Epidermal melanocyte (primary cell): ENCODE measurements around the gene USH1G.

Source experiments
- DNase-seq: peaks from one replicate; pipeline ENCODE4 v3.0.0; 2011; ENCODE audit warnings: low spot score; ENCODE audit not compliant: insufficient read length

Gene USH1G

DNA sequence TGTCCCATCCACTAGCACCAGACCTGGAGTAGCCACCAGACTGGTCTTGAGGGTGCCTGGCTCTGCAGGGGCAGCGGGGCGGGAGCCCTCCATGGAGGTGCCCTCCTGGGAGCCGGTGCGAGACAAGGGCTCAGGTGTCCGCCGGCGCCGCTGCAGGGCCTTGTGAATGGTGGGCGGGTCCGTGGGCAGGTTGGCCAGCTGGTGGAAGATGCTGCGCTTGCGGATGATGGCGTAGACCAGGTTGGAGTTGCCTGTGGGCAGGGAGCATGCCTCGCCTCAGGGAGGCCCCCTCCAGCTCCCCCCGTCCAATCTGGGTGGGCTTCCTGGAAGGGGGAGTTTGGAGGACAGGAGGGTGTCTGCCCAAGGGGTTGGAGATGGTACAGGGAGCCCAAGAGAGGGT, 31.1 kb upstream of the USH1G start:
- no peak for DNase-seq

DNA sequence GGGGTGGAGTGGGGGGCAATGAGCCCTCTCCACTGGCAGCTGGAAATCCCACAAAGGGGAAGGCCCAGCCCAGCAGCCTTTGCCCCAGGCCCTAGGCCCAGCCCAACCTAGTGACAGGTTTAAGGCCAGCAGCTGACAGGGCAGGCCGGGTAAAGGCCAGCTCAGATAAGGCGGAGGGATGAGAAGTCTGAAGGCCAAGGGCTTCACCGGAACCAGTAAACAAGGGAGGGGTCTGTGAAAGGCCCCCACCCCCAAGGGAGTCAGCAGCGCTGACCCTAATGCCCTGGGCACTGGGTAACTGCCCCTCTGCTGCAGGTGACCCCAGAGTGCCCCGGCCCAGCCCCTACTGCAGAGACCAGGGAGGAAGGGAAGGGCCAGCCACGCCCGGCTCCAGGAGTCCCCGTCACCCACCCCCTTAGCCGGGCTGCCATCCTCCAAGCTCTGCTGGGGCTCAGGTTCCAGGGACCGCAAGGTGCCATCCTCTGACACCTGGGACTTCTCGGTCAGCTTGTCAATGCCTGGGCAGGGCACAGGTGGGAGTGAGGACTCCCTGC, 30.2 kb upstream of the USH1G start:
- no peak for DNase-seq

DNA sequence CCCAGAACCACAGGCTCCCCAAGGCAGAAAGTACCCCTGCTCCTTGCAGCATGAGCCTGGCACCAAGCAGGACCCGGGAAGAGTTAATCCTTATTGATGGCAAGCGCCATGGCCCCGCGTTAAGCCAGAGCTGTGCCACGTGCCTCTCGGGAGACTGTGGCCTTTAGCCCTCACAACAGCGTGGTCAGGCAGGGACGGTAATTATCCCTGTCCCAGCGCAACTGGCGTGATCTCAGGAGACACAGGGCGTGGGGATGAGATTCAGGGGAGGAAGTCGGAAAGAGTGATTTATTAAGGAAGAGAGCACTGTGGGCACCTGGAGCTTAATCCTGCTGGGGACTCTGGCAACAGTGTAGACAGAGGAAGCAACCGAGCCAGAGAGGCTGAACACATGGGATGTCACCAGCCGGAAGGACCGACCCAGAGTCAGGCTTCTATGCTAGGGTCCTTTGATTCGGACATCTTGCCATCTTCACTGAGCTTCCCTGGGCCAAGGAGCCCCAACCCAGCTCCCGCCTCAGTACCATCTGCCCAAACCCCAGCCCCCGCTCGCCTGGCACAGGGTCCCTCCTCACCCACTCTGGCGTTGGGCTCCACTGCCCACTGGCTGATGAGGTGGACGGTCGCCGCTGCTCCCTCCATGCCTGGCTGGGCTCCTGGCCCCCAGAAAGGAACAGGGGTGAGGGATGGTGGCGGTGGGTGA, 29.5 kb upstream of the USH1G start:
- no peak for DNase-seq

DNA sequence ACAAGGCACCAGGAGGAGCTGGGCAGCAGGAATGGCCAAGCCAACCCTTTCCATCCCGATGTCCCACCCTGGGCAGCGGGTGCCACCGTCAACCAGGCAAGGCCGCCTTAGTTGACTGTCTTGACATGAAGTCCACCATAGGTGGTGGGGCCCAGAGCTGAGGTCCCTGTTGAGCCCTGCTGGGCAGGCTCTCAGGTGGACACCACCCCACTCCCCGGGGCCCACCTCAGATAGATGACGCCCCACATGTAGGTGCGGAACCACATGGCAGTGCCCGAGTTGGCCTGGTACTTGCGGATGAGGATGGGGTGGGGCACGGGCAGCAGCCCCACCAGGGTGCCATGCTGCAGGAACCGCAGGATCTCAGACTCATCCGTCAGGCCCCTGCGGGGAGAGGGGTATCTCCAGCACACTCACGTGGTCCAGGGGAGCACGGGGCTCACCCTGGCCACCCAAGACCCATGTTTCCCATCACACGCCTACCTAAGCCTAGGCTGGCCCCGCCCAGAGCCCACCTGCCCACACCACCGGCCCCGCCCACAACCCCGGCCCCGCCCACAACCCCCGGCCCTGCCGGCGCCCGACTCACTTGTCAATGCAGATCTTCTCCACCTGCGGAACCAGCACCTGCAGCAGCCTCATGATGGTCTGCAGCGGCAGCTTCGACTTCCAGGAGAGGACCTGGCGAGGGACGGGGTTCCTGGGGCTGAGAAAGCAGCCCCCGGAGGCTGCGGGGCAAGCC, 28.8 kb upstream of the USH1G start:
- no peak for DNase-seq

DNA sequence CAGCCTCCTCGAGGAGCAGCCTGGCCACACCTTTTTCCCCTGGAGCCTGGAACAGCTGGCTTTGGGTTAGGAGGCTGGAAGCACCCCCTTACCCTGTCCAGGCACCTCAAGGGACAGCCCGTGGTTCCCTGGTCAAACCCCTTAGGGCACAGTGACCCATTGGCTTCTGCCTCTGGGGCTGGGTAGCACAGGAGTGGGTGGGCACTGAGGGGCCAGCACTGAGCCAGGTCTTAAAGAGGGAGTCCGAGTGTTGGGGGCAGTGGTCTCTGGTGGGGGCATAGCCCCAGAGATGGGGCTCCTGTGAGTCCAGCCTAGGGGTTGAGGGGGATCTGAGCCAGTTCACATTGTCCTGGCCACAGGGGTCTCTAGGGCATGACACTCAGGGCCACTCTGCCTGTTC, 28.0 kb upstream of the USH1G start:
- DNase-seq = no peak

DNA sequence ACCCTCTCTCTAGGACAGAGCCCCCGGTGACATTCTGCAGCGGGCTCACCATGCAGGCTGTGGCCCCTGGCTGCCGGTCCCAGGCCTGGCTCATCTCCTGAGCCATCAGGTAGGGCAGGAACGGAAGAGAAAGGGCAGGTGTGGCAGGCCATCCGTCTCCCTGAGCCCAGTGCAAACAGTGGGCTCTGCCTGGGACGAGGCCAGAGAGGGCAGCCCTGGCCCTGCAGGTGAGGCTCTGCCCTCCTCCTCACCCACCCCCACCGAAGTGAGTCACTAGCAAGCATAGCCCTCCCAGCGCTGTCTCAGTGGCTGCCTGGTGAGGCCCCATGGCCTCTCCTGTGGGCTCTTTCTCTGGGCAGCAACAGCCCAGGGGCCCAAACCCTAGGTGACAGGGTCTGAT, 27.2 kb upstream of the USH1G start:
- DNase-seq = no peak

DNA sequence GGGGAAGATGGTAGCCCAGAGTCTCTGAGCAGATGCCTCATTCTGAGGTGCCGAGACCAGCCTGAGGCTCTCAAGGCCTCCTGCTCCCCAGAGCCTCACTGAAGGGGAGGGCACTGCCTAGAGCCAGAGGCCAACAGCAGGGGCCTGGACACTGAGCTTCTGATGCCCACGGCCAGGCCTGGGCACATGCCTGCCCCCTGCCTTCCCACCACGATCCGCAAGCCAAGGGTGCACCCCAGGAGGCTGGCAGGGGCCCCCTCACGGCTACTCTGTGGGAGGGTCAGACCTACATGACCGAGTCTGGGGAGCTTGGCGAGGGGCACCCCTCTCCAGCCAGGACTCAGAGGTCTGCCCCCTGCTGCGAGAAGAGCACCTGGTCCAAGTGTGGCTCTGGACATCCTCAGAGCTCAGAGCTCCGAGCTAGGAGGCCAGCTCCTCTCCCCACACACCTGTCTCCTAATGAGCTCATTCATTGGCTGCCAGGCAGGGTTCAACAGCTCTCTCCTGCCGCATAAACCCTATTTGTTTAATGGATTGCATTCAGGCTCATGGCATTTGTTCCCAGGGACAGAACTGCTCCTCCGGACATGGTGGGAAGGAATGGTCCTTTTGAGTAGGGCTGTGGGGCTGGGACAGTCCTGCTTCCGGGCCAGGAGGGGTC, 26.5 kb upstream of the USH1G start:
- no peak for DNase-seq

DNA sequence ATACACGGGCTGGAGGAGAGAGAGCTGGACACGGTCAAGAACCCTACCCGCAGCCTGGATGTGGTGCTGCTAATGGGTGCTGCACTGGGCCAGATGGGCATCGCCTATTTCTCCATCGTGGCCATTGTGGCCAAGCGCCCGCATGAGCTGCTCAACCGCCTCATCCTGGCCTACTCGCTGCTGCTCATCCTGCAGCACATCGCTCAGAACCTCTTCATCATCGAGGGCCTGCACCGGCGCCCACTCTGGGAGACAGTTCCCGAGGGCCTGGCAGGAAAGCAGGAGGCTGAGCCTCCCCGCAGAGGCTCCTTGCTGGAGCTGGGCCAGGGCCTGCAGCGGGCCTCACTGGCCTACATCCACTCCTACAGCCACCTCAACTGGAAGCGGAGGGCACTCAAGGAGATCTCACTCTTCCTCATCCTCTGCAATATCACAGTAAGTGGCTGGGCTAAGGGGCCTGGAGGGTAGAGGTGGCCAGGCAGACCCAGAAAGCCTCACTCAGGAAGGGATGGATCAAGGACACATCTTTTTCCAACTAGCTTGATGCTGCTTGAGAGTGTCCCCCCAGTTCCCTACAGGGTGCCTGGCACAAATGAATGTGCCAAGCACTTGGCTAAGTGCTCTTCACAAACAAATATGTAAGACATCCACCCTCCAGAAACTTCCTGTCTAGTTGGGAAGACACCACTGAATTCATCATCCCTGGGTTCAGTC, 24.1 kb upstream of the USH1G start:
- no peak for DNase-seq

DNA sequence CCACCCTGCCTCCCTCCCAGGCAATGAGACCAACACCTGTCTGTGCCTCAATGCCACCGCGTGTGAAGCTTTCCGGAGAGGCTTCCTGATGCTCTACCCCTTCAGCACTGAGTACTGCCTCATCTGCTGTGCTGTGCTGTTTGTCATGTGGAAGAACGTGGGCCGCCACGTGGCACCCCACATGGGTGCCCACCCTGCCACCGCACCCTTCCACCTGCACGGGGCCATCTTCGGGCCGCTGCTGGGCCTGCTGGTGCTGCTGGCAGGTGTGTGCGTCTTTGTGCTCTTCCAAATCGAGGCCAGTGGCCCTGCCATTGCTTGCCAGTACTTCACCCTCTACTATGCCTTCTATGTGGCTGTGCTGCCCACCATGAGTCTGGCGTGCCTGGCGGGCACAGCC, 23.6 kb upstream of the USH1G start:
- DNase-seq = no peak

DNA sequence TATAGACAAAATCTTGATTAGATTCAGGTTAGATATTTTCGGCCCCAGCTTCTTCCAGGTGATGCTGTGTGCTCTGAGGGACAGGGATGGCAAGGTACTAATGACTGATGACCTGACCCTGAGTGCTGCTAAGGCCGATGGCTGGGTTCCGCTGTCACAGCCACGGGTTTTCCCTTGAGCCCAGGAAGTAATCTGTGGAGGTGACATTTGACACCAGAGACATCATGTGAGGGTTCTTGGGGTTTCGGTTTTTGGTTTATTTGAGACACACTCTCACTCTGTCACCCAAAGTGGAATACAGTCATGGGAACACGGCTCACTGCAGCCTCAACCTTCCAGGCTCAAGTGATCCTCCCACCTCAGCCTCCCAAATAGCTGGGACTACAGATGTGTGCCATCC, 22.5 kb upstream of the USH1G start:
- no peak for DNase-seq

DNA sequence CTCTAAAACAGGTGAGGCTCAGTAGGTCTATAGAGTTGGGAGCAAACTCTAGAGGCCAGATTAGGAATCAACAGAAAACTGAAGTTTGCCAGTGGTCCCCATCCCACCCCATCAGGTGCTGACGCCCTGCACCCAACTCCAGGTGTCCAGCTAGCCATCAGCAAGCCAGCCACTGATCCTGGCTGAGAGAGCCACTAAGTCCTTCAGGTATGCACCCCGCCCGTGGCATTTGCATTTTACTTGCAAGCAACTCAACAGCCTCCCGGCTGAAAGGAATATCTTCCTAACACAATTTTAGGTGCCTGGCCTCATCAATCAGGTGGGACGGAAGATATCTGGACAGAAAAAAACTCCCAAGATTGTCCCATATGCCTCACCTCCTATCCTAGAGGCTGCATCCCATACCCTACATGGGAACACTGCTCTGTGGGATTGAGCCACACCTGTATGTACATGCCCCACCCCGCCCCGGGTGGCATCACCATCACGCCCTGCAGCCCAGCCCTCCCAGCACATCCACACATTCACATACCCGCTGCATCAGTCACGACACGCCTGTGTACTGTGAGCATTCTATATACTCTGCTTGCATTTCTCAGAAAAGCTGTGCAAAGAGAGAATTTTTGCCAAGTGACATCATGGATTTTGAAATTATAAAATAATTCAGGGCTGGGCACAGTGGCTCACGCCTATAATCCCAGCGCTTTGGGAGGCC, 20.9 kb upstream of the USH1G start:
- no peak for DNase-seq

DNA sequence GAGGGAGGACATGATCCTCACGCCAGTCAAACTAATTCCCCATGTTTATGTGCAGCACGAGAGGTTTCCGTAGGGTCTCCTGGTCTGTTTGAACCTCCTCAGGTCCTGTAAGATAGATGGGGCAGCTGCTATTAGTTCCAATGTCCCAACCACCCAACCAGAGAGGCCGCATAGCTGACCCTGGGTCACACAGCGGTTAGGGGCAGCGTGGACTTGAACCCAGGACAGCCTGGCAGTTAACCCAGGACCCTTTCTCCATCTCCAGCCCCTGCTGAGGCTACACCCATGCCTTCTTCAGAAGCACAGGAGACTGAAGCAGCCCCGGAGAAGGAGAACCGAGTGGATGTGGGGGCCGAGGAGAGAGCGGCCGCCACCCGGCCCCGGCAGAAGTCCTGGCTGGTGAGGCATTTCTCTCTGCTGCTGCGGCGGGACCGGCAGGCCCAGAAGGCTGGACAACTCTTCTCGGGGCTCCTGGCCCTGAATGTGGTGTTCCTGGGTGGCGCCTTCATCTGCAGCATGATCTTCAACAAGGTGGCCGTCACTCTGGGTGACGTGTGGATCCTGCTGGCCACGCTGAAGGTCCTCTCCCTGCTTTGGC, 18.2 kb upstream of the USH1G start:
- DNase-seq = no peak

DNA sequence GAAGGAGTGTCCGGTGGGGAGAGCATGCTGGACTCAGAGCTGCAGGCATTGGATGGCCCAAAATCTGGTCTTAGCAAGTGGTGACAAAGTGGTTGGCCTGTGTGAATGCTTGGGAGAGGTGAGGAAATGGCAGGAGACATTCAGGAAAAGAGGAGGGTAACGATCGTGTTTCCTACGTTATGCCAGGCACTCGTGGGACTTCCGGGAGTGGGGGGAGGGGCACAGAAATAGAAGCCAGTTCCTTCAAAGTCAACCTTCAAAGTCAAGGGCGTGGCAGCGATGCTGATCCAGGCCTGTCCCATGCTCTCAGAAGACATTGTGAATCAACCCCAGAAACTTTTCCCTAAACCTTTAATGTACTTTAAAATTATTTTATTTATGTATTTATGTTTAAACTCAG, 16.5 kb upstream of the USH1G start:
- DNase-seq = no peak

DNA sequence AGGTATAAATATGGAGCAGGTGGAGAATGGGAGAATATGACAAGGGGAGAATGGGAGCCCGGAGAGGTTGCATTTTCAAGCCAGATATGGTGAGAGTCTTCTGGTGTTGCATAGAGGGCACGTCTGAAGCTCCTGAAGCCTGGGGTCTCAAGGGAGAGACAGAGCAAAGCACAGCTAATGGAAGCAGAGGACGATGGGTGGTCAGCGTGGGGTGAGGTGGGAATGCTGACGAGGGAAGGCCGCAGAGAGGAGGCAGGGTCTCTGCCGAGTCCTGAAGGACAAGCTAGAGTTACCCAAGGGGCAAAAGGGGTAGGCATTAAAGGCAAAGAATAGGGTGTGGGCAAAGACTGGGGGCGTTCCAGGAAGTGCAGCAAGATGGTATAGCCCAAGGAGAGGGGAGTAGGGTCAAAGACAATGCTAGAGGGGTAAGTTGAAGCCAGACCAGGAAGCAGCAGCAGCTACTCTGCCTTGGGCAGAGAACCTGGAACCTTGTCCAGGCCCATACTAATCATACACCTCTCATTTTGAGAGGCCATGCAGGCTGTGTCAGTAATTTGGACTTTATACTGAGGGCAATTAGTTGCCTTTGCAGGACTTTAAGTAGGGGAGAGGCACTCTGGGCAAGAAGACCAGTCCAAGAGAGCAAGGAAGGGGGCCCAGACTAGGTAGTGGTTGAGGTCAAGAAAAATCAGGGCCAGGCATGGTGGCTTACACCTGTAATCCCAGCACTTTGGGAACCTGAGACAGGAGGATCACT, 15.3 kb upstream of the USH1G start:
- DNase-seq = no peak

DNA sequence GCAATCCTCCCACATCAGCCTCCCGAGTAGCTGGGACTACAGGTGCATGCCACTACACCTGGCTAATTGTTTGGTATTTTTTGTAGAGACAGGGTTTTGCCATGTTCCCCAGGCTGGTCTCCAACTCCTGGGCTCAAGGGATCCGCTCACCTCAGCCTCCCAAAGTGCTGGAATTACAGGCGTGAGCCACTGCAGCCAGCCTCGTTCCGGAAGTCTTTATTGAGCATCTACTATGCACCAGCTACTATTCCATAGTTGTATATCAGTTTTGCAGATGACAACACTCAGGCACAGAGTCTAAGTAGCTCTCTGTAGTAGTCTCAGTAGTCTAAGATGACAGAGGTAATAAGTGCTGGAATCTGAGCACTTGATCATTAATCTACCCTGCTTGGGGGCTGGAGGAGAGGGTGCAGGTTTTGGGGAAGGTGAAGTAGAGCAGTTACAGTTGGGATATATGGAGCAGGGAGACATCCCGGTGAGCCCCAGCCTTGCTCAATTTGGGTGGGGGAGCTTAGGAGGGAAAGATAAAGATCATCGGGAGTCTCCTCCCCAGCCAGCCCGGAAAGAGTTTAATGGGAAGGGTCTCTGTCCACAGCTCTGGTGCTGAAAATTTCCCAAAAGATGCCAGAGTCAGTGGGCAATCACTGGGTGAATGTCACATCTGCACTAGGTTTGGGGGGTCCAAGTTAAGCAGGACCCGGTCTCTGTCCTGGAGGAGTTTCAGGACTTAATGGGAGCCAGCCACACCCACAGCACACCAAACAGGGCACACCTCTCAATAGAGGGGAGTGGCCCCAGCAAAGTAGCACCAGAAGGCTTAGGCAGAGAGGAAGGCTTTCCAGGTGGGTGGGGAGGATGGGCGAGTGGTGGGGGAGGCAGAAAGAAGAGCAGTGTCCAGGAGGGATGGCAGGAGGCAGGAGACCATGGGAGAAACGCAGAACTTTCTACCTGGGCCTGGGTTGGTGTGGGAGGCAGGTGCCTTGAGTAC, 14.3 kb upstream of the USH1G start:
- no peak for DNase-seq

DNA sequence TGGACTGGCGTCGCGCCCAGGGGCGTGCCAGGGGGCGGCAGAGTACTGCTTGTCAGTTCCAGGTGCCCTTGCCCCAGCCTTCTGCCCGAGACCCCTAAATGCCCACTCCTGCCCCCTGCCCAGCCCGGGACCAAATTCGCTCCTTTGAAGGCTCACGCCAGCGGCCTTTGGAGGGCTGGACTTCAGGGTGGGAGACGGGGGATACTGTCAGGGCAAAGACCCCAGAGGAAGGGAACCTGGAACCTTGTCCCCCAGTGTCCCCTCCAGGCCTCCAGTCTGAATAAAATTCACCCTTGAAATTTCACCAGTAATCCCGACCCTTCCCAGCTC, 13.4 kb upstream of the USH1G start:
- DNase-seq = no peak

DNA sequence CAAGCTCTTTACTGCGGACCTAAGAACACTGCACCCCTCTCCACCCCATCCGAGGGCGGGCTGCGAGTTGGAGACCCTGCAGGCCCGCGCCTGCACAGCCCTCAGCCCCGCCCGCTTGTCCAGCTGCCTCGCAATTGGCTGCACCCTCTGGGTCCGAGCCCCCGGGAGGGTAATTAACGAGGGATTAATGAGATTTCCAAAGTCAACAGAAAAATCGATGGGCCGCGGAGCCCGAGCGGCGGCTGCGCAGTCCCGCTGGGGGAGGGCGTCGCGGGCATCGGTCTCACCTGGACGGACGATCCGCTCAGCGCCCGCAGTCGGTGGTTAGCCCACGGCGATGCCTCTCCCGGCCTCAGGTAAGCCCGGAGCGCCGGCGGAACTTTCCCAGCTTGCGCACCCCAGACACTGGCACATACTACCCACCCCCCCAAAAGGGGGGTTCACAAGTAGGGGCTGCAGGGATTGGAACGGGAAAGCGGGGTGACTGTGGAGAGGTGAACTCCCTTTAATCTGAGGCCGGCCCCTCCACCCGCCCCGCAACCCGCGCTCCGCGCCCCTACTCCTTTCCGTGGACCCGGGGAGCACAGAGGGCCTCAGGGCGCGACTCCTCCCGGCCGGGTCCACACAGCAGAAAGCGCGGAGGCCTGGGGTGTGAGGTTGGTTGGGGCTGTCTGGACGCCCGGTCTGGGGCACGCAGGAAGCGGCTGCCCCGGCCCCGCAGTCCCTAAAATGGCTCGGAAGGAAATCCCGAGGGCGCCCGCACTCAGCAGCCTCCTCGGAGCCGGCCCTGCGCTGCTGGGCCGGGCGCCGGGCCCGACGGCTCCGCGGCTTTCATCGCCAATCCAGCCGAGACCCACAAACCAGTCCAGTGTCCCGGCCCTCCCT, 12.8 kb upstream of the USH1G start, which contains the start of gene OTOP3:
TSS of gene OTOP3 (plus strand) at position 314 of the 885 bp plus-strand sequence. CDS start at position 338, 24 bp downstream.
- DNase-seq = no peak

DNA sequence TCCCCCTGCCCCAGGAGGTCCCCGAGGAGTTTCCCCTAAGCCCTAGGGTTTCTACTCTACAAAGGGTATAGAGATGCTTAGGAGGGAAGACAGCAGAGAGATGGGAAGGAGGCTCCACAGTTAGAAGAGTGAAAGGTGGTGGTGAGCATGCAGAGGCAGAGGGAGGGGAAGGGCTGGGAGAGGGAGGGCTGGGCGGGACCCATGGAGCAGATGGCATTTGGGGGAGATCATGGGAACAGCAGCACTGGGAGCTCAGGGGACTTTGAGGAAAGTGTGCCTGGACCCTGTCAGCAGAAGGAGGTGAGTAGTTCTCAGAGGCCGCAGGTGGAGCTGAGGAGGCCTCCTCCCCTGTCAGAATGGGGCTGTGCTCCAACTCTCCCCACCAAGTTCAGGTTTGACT, 12.0 kb upstream of the USH1G start:
- no peak for DNase-seq
